OCI-LY3 (cell line): Measurements from ENCODE around the gene OR9Q1.

Source experiments
- H2AFZ ChIP-seq: fragments of 200-600, 300-600 bp; shearing (Covaris generic); 2 replicates; pipeline ENCODE4 v1.6.0; 2014; ENCODE audit warnings: antibody characterized with exemption, low read depth, low read length
- H3K27ac ChIP-seq: fragments of 200-600, 300-600 bp; sonication (generic); 2 replicates; pipeline ENCODE4 v1.5.1; 2014; ENCODE audit warnings: mild to moderate bottlenecking, low read length, moderate library complexity, mixed read lengths
- H3K27me3 ChIP-seq: fragments of 200-600, 300-600 bp; sonication (generic); 2 replicates; pipeline ENCODE4 v1.6.1; 2014; ENCODE audit warnings: low read depth, low read length, mixed read lengths
- H3K36me3 ChIP-seq: fragments of 200-600, 300-600 bp; sonication (generic); replicated peaks from 2 replicates; pipeline ENCODE3; 2014; ENCODE audit warnings: low read depth, low read length, mixed read lengths
- H3K4me1 ChIP-seq: fragments of 300-600, 200-600 bp; sonication (generic); 2 replicates; pipeline ENCODE4 v1.6.1; 2014; ENCODE audit warnings: low read length, mixed read lengths
- H3K4me2 ChIP-seq: fragments of 200-600, 300-600 bp; sonication (generic); 2 replicates; pipeline ENCODE4 v1.6.1; 2014; ENCODE audit warnings: low read length, mixed read lengths
- H3K4me3 ChIP-seq: fragments of 300-600, 200-600 bp; sonication (generic); 2 replicates; pipeline ENCODE4 v1.5.1; 2014; ENCODE audit warnings: antibody characterized with exemption, mild to moderate bottlenecking, low read length, moderate library complexity
- H3K79me2 ChIP-seq: fragments of 300-600, 200-600 bp; shearing (Covaris generic); 2 replicates; pipeline ENCODE4 v1.6.1; 2014; ENCODE audit warnings: mild to moderate bottlenecking, low read length, mixed read lengths
- H3K9ac ChIP-seq: fragments of 300-600, 200-600 bp; shearing (Covaris generic); 2 replicates; pipeline ENCODE4 v1.6.0; 2014; ENCODE audit warnings: mild to moderate bottlenecking, low read length, moderate library complexity
- H3K9me3 ChIP-seq: fragments of 200-600, 300-600 bp; shearing (Covaris generic); 2 replicates; pipeline ENCODE4 v1.6.1; 2014; ENCODE audit warnings: low read length, mixed read lengths; ENCODE audit not compliant: insufficient read depth
- H4K20me1 ChIP-seq: fragments of 200-600, 300-600 bp; sonication (generic); 2 replicates; pipeline ENCODE4 v1.6.1; 2016; ENCODE audit warnings: low read length, mixed read lengths; ENCODE audit not compliant: insufficient read depth
- CTCF ChIP-seq: fragments of 200-600, 300-600 bp; sonication (generic); IDR thresholded peaks from 2 replicates; pipeline ENCODE4 v1.5.1; 2014; ENCODE audit warnings: antibody characterized with exemption, low read length, low read depth
- EZH2phosphoT487 ChIP-seq: fragments of 200-600 bp; shearing (Covaris generic); IDR thresholded peaks from 2 replicates; pipeline ENCODE4 v1.6.1; 2018; ENCODE audit warnings: antibody characterized with exemption, mixed run types, low read depth

OR9Q1 gene

GRCh38 chr11:58216476-58216875 is 192.8 kb downstream of the OR9Q1 start:
- Histone ChIP-seq H3K9me3 (no peaks in the 10 kb centered on the region), H3K9ac (no peak overlapping the region), H2AFZ (no peak overlapping the region), H3K4me2 (no peak overlapping the region), H3K4me3 (no peak overlapping the region), H3K27ac (no peak overlapping the region), H3K36me3 (no peaks in the 10 kb centered on the region), H3K27me3 (no peaks in the 10 kb centered on the region), H3K4me1 (no peaks in the 10 kb centered on the region), H3K79me2 (no peaks in the 10 kb centered on the region), H4K20me1 (no peaks in the 10 kb centered on the region)
- TF ChIP-seq EZH2phosphoT487, result no peak
- no peak for TF ChIP-seq CTCF

- no peaks in the 10 kb centered on the region for H4K20me1 ChIP-seq
- no peak overlapping the region for H3K4me2 ChIP-seq
- H3K4me3 ChIP-seq, result no peak overlapping the region
- TF ChIP-seq CTCF, result no peak
- no peak for TF ChIP-seq EZH2phosphoT487
- H3K9ac ChIP-seq, result no peak overlapping the region
- no peaks in the 10 kb centered on the region for H3K9me3 ChIP-seq
- H3K4me1 ChIP-seq, result no peaks in the 10 kb centered on the region
- no peak overlapping the region for H2AFZ ChIP-seq
- H3K27ac ChIP-seq, result no peak overlapping the region
- H3K27me3 ChIP-seq, result no peaks in the 10 kb centered on the region
- H3K36me3 ChIP-seq, result no peaks in the 10 kb centered on the region
- H3K79me2 ChIP-seq, result no peaks in the 10 kb centered on the region
These were observed 199.0 kb downstream of the OR9Q1 start for GRCh38 chr11:58222721-58223120.

- Histone ChIP-seq H3K36me3 (no peaks in the 10 kb centered on the region), H3K4me1 (no peaks in the 10 kb centered on the region), H2AFZ (no peak overlapping the region), H3K4me3 (no peak overlapping the region), H4K20me1 (no peaks in the 10 kb centered on the region), H3K79me2 (no peaks in the 10 kb centered on the region), H3K27me3 (no peaks in the 10 kb centered on the region), H3K9ac (no peak overlapping the region), H3K4me2 (no peak overlapping the region), H3K9me3 (no peaks in the 10 kb centered on the region), H3K27ac (no peak overlapping the region)
- TF ChIP-seq CTCF (no peak), EZH2phosphoT487 (no peak)
These were observed 204.4 kb downstream of the OR9Q1 start for GRCh38 chr11:58227956-58228615.
